Embryonic facial prominence (tissue), 1 donor: ENCODE results near the gene ARL15.

Experiments
- DNase-seq: peaks from one replicate; pipeline ENCODE4 v3.0.0-alpha.2; 2016; ENCODE audit errors: extremely low spot score

ARL15 gene

GRCh38 chr5:54207566-54207965 lies 102.8 kb downstream of the ARL15 start:
- no peak for DNase-seq

- DNase-seq, result no peak
Observed at GRCh38 chr5:54206580-54207229, 103.7 kb downstream of the ARL15 start.

- DNase-seq, result no peak
Observed at GRCh38 chr5:54205918-54206317, 104.5 kb downstream of the ARL15 start.

GRCh38 chr5:54205453-54205852 lies 104.9 kb downstream of the ARL15 start:
- DNase-seq, result no peak

- no peak for DNase-seq
Observed at GRCh38 chr5:54197018-54197417, 113.4 kb downstream of the ARL15 start.

- DNase-seq, result no peak
Observed at GRCh38 chr5:54195701-54196100, 114.7 kb downstream of the ARL15 start.

GRCh38 chr5:54194318-54194717 lies 116.1 kb downstream of the ARL15 start:
- DNase-seq, result no peak

- no peak for DNase-seq
Observed at GRCh38 chr5:54187694-54188093, 122.7 kb downstream of the ARL15 start.

GRCh38 chr5:54186912-54187445 lies 123.4 kb downstream of the ARL15 start:
- DNase-seq, result no peak

- no peak for DNase-seq
Observed at GRCh38 chr5:54186108-54186507, 124.3 kb downstream of the ARL15 start.

- DNase-seq, result no peak
Observed at GRCh38 chr5:54184806-54185205, 125.6 kb downstream of the ARL15 start.

- no peak for DNase-seq
Observed at GRCh38 chr5:54180630-54181031, 129.7 kb downstream of the ARL15 start.

GRCh38 chr5:54178991-54179390 lies 131.4 kb downstream of the ARL15 start:
- DNase-seq, result no peak

GRCh38 chr5:54178207-54178606 lies 132.2 kb downstream of the ARL15 start:
- no peak for DNase-seq

- no peak for DNase-seq
Observed at GRCh38 chr5:54177058-54177457, 133.3 kb downstream of the ARL15 start.

GRCh38 chr5:54176066-54176830 lies 134.1 kb downstream of the ARL15 start:
- no peak for DNase-seq

GRCh38 chr5:54173251-54173650 lies 137.1 kb downstream of the ARL15 start:
- DNase-seq, result no peak

- no peak for DNase-seq
Observed at GRCh38 chr5:54171645-54172384, 138.6 kb downstream of the ARL15 start.

- DNase-seq, result no peak
Observed at GRCh38 chr5:54165687-54166086, 144.7 kb downstream of the ARL15 start.

GRCh38 chr5:54162184-54162583 lies 148.2 kb downstream of the ARL15 start:
- no peak for DNase-seq

- no peak for DNase-seq
Observed at GRCh38 chr5:54160329-54160728, 150.0 kb downstream of the ARL15 start.

GRCh38 chr5:54159893-54160195 lies 150.5 kb downstream of the ARL15 start:
- DNase-seq, result no peak
